ENCODE measurements around the gene SKAP2. TPM values are rescaled to one million over a fixed set of nuclear protein-coding genes. Genes with fewer than 3 reads are reported as not detected.

SKAP2 gene
- total and polyA plus RNA-seq, 2 experiments from 2014 or later, result 2.5 to 4.4 TPM

DNA sequence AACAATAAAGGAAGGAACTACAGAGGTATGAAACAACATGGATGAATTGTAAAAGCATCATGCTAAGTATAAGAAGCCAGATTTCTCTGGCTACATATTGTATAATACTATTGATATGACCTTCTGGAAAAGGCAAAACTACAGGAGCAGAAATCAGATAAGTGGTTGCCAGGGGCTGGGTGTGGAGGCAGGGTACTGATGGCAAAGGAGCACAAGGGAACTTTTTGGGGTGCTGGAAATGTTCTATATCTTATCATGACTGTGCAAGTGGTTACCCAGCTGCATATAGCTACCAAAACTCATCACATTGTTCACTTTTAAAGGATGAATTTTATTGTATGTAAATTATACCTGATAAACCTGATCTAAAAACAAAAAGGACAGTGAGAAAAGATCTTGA, 72.4 kb downstream of the SKAP2 start (continued):
- no peak for TF ChIP-seq ZNF462 (CRISPR knock-in tag; IDR thresholded peaks at IDR 0.05)
- TF ChIP-seq POLR2AphosphoS5 (IDR thresholded peaks at IDR 0.05; ENCODE audit: low read depth), result no peak
- TF ChIP-seq ZNF331 (CRISPR knock-in tag; IDR thresholded peaks at IDR 0.05; ENCODE audit: low read depth), result no peak
- no peak for TF ChIP-seq NANOG (IDR thresholded peaks at IDR 0.05; ENCODE audit: borderline replicate concordance)
- TF ChIP-seq ETS1 (IDR thresholded peaks at IDR 0.05), result no peak

- Histone ChIP-seq H3K36me3 (ENCODE audit: insufficient read depth) (no peaks in the 10 kb centered on the region), H3K79me2 (replicated peaks; ENCODE audit: insufficient read depth) (no peaks in the 10 kb centered on the region), H3K9me2 (ENCODE audit: insufficient read depth) (no peaks in the 10 kb centered on the region), H3K27me3 (ENCODE audit: insufficient read depth) (no peaks in the 10 kb centered on the region), H2AFZ (no peak overlapping the region), H3K4me1 (ENCODE audit: insufficient read depth) (peaks cover 6% of the 10 kb centered on the region; the same call in 1 of the 2 replicates), H3K27ac (ENCODE audit: low read depth) (no peak overlapping the region), H3F3A (replicated peaks; ENCODE audit: low read depth) (no peaks in the 10 kb centered on the region), H3K4me3 (no peak overlapping the region), H3K4me2 (no peak overlapping the region), H4K20me1 (replicated peaks; ENCODE audit: insufficient read depth) (no peaks in the 10 kb centered on the region)
- H3K27ac Mint-ChIP-seq, result no peak overlapping the region
- no peak overlapping the region for H3K4me3 Mint-ChIP-seq
- DNase-seq (ENCODE audit: low spot score) (no peak), ATAC-seq (no peak)
- no peaks in the 10 kb centered on the region for H3K9me3 Mint-ChIP-seq
- no peaks in the 10 kb centered on the region for H3K36me3 Mint-ChIP-seq (ENCODE audit: low read depth)
- peaks cover 5% of the 10 kb centered on the region for H3K27me3 Mint-ChIP-seq (ENCODE audit: insufficient read depth, low read depth, poor library complexity)
- H3K4me1 Mint-ChIP-seq, result peaks cover 14% of the 10 kb centered on the region; the same call in 2 of the 3 replicates
- no peak for TF ChIP-seq ZNF462 (CRISPR knock-in tag; IDR thresholded peaks at IDR 0.05)
- TF ChIP-seq NANOG (IDR thresholded peaks at IDR 0.05; ENCODE audit: borderline replicate concordance), result no peak
Observed at GRCh38 chr7:26789481-26790184, 74.8 kb downstream of the SKAP2 start.

Data from GM23338 (cell line).